Sigmoid colon (tissue), 7 donors: ENCODE data around the gene CNTN2. TPM values are rescaled to one million over a fixed set of nuclear protein-coding genes. Genes with fewer than 3 reads are reported as not detected.

Experiments
- DNase-seq: peaks from one replicate; pipeline ENCODE4 v3.0.0-alpha.2; 2019
- H3K27ac ChIP-seq, 4 donors: fragments of 200-600 bp; sonication (generic); one replicate each; pipeline ENCODE4 v1.5.1; 2016 to 2019; ENCODE audit warnings: mild to moderate bottlenecking in 1 of 4
- H3K27me3 ChIP-seq, 3 donors: fragments of 200-600 bp; sonication (generic); one replicate each; pipeline ENCODE4 v1.5.1; 2019; ENCODE audit warnings: mild to moderate bottlenecking in 1 of 3
- H3K36me3 ChIP-seq, 4 donors: fragments of 200-600 bp; sonication (generic); one replicate each; pipeline ENCODE4 v1.5.1; 2016 to 2019
- H3K4me1 ChIP-seq, 4 donors: fragments of 200-600 bp; sonication (generic); one replicate each; pipeline ENCODE4 v1.5.1; 2017 to 2019
- H3K4me3 ChIP-seq, 4 donors: fragments of 200-600 bp; sonication (generic); one replicate each; pipeline ENCODE4 v1.5.1; 2017 to 2019; ENCODE audit warnings: mild to moderate bottlenecking in 2 of 4, moderate library complexity in 1 of 4
- H3K9me3 ChIP-seq, 4 donors: fragments of 200-600 bp in 3 of 4; sonication (generic) in 3 of 4; one replicate each; pipeline versions ENCODE4 v1.5.1 to v1.6.1; 2013 to 2019
- EP300 ChIP-seq, 4 donors: sonication (generic); formaldehyde crosslinking; IDR thresholded peaks; one replicate each; pipeline ENCODE4 v1.6.1; 2017; ENCODE audit warnings: antibody characterized with exemption in 4 of 4
- POLR2A ChIP-seq, 2 donors: fragments of 450-650 bp; IDR thresholded peaks; one replicate each; pipeline ENCODE4 v1.6.1; 2016; ENCODE audit warnings: antibody characterized with exemption in 2 of 2, mild to moderate bottlenecking in 2 of 2, moderate library complexity in 2 of 2
- POLR2AphosphoS5 ChIP-seq, 4 donors: sonication (generic); formaldehyde crosslinking; IDR thresholded peaks; one replicate each; pipeline ENCODE4 v1.6.1; 2017; ENCODE audit warnings: antibody characterized with exemption in 4 of 4
- WGBS, 2 donors: extraction: QIAGEN DNeasy Blood & Tissue Kit; methylation state at CpG; one replicate each; pipeline ENCODE4 v1.1.7; 2013; 5-methylcytosine and 5-hydroxymethylcytosine counted together
- intact Hi-C: fragments of 100-400 bp; cut with DNase I; formaldehyde crosslinking; loops from one replicate; pipeline ENCODE4 v1.15.1; 2023
- polyA plus RNA-seq, 3 donors: library from polyadenylated mRNA; stranded (reverse); fragments of 200-250 nt; gene quantifications; one replicate each; pipeline ENCODE4 v1.2.3, GENCODE V29; 2013
- total RNA-seq, 4 donors: library from RNA; depleted of rRNA; stranded (reverse); fragments of >200 nt; gene quantifications; one replicate each; pipeline ENCODE4 v1.1.0, GENCODE V29; 2016
- TF ChIP-seq, protein P1 (sequence below), 4 experiments: fragments of 450-650 bp in 3 of 4; fragments of 200-600 bp in 1 of 4; IDR thresholded peaks; one replicate each; pipeline ENCODE4 v1.5.1; 2016 to 2019; ENCODE audit warnings: antibody characterized with exemption in 4 of 4, mild to moderate bottlenecking in 3 of 4, moderate library complexity in 2 of 4
- donor health status: healthy with polysubstance abuse.
- donor health status: Bipolar disorder and iron deficiency.
- donor health status: healthy.

Gene CNTN2
- total and polyA plus RNA-seq, 7 donors = 0.46 to 4.4 (median 2.2) TPM; not detected in 1

DNA sequence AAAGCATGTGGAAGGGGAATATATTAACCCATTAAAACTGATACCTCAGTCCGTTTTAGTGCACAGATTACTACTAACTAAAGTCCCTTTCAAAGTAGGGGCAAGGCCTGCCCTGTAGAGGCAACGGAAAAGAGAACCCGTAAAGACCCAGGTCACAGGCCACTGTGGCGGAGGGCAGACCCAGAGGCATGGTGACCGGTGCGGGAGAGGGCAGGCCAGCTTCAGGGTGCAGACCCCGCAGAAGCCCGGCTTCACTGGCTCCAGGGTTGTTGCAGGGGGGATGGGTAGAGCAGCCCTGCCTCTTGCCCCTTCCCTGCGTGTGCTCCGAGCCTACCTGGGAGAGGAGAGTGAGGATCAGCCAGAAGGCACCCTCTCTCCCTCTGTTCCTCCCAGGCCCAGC is 17.7 kb downstream of the CNTN2 start:
- Histone ChIP-seq H3K27me3 (no peaks in the 10 kb centered on the region), H3K4me1 (peaks cover 0 to 8% (median 7%) of the 10 kb centered on the region in 4 donors), H3K36me3 (no peaks in the 10 kb centered on the region), H3K9me3 (no peaks in the 10 kb centered on the region), H3K27ac (no peak overlapping the region), H3K4me3 (no peak overlapping the region)
- TF ChIP-seq, protein P1, sequence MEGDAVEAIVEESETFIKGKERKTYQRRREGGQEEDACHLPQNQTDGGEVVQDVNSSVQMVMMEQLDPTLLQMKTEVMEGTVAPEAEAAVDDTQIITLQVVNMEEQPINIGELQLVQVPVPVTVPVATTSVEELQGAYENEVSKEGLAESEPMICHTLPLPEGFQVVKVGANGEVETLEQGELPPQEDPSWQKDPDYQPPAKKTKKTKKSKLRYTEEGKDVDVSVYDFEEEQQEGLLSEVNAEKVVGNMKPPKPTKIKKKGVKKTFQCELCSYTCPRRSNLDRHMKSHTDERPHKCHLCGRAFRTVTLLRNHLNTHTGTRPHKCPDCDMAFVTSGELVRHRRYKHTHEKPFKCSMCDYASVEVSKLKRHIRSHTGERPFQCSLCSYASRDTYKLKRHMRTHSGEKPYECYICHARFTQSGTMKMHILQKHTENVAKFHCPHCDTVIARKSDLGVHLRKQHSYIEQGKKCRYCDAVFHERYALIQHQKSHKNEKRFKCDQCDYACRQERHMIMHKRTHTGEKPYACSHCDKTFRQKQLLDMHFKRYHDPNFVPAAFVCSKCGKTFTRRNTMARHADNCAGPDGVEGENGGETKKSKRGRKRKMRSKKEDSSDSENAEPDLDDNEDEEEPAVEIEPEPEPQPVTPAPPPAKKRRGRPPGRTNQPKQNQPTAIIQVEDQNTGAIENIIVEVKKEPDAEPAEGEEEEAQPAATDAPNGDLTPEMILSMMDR (IDR thresholded peaks at IDR 0.05) = no peak
- no peak for TF ChIP-seq POLR2A (IDR thresholded peaks at IDR 0.05)
- TF ChIP-seq POLR2AphosphoS5 (IDR thresholded peaks at IDR 0.05) = no peak
- TF ChIP-seq EP300 (IDR thresholded peaks at IDR 0.05) = no peak
- WGBS, 2 donors = 92 to 94% methylated on average over 10 of the region's 10 CpGs
- DNase-seq = no peak
- intact Hi-C loops = loop anchor here (1.0 kb wide), 1 partner anchor 70 kb away; no protein-coding TSS in a partner anchor

DNA sequence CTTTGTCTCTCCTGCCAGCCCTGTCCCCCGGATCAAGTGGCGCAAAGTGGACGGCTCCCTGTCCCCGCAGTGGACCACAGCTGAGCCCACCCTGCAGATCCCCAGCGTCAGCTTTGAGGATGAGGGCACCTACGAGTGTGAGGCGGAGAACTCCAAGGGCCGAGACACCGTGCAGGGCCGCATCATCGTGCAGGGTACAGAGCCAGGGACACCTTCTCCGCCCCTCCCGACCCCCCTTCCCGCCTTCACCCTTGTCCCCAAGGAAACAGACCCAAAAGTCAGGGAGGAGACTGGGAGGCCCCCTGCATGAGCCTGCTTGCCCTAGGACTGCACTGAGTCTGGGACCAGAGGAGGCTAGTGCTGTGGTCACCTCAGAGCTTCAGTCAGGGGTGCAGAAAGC is 18.2 kb downstream of the CNTN2 start:
- intact Hi-C loops = loop anchor here (1.0 kb wide), 1 partner anchor 71 kb away; no protein-coding TSS in a partner anchor
- no peaks in the 10 kb centered on the region for H3K9me3 ChIP-seq
- 81 to 88% methylated on average over 14 of the region's 14 CpGs for WGBS, 2 donors
- peaks cover 0 to 8% (median 7%) of the 10 kb centered on the region in 4 donors for H3K4me1 ChIP-seq
- H3K36me3 ChIP-seq = no peaks in the 10 kb centered on the region
- TF ChIP-seq POLR2A (IDR thresholded peaks at IDR 0.05) = no peak
- no peak for TF ChIP-seq EP300 (IDR thresholded peaks at IDR 0.05)
- TF ChIP-seq, protein P1 (IDR thresholded peaks at IDR 0.05) = no peak
- TF ChIP-seq POLR2AphosphoS5 (IDR thresholded peaks at IDR 0.05) = no peak
- no peaks in the 10 kb centered on the region for H3K27me3 ChIP-seq
- DNase-seq = peak; percentile 62
- H3K4me3 ChIP-seq = no peak overlapping the region
- no peak overlapping the region for H3K27ac ChIP-seq

DNA sequence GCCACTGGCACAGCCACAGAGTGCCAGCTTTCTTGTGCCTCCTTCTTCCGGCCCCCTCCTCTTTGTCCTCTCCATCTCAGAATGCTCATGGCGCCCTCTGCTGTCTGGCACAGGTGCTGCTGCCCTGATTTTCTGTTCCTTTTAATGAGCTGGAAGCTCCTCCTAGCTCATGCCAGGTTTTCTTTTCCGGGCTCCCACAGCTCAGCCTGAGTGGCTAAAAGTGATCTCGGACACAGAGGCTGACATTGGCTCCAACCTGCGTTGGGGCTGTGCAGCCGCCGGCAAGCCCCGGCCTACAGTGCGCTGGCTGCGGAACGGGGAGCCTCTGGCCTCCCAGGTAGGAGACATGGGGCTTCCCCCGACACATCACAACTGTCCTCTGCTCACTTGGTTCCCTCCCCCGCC is 18.7 kb downstream of the CNTN2 start:
- Histone ChIP-seq H3K36me3 (no peaks in the 10 kb centered on the region), H3K9me3 (no peaks in the 10 kb centered on the region), H3K4me1 (peaks cover 0 to 8% (median 7%) of the 10 kb centered on the region in 4 donors), H3K4me3 (no peak overlapping the region), H3K27ac (no peak overlapping the region), H3K27me3 (no peaks in the 10 kb centered on the region)
- peak; percentile 77 for DNase-seq
- intact Hi-C loops = loop anchor here (1.0 kb wide), 1 partner anchor 71 kb away; no protein-coding TSS in a partner anchor
- 43% methylated on average over 13 of the region's 13 CpGs for WGBS, 2 donors
- TF ChIP-seq, protein P1 (IDR thresholded peaks at IDR 0.05) = peak; percentile 64 to 83 (median 76)
- TF ChIP-seq EP300 (IDR thresholded peaks at IDR 0.05) = no peak

DNA sequence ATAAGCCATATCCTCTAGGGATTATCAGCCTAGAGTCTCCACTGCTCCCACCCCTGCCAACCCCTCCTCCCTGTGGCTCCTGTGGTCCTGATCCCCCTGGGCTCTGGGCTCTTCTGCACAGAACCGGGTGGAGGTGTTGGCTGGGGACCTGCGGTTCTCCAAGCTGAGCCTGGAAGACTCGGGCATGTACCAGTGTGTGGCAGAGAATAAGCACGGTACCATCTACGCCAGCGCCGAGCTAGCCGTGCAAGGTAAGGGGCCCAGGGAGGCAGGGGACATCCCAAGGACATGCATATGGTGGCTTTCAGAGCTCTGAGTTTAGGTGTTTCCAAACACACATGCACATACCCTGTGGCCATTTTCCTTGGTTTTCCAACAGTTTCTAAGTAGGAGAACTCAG is 19.3 kb downstream of the CNTN2 start:
- DNase-seq = peak; percentile 50

More for the DNA sequence above, 19.3 kb downstream of the CNTN2 start:
- WGBS, 2 donors = 95% methylated on average over 8 of the region's 8 CpGs
- H3K36me3 ChIP-seq = no peaks in the 10 kb centered on the region
- intact Hi-C loops = no loop called here
- peaks cover 0 to 8% (median 7%) of the 10 kb centered on the region in 4 donors for H3K4me1 ChIP-seq
- H3K27ac ChIP-seq = no peak overlapping the region
- TF ChIP-seq POLR2A (IDR thresholded peaks at IDR 0.05) (no peak), POLR2AphosphoS5 (IDR thresholded peaks at IDR 0.05) (no peak), EP300 (IDR thresholded peaks at IDR 0.05) (no peak)
- TF ChIP-seq, protein P1 (IDR thresholded peaks at IDR 0.05) = no peak
- H3K4me3 ChIP-seq = no peak overlapping the region
- no peaks in the 10 kb centered on the region for H3K9me3 ChIP-seq
- no peaks in the 10 kb centered on the region for H3K27me3 ChIP-seq
